Choroid plexus epithelial cell (primary cell): ENCODE results near the gene FAM83E.
A peak's percentile ranks its signal among the peaks of the same experiment; 100 is the strongest.

Source experiments
- DNase-seq: peaks from one replicate; pipeline ENCODE4 v3.0.0-alpha.2; 2010; ENCODE audit warnings: low read depth
- H3K4me3 ChIP-seq: 2 replicates; pipeline ENCODE4 v1.5.1; 2011; ENCODE audit warnings: low read depth, mild to moderate bottlenecking, control low read depth, low read length, moderate library complexity
- CTCF ChIP-seq: conservative IDR thresholded peaks from 2 replicates; pipeline ENCODE4 v1.5.1; 2011; ENCODE audit warnings: low read depth, mild to moderate bottlenecking, control low read depth, inconsistent platforms, low read length, moderate library complexity

Gene FAM83E

GRCh38 chr19:48618916-48619691 is 4.2 kb upstream of the FAM83E start, which contains the start of the genes RPL18 and SPHK2:
Gene RPL18, minus strand, starts transcription at chr19:48619178. Its CDS starts 35 bp downstream, at chr19:48619143.
Gene SPHK2, plus strand, starts transcription at chr19:48619506. Its CDS starts 1,009 bp downstream, at chr19:48620515.
- peak; percentile 100 for DNase-seq
- no peak for TF ChIP-seq CTCF
- H3K4me3 ChIP-seq, result peak within 1 kb of the TSS; percentile 99

DNA sequence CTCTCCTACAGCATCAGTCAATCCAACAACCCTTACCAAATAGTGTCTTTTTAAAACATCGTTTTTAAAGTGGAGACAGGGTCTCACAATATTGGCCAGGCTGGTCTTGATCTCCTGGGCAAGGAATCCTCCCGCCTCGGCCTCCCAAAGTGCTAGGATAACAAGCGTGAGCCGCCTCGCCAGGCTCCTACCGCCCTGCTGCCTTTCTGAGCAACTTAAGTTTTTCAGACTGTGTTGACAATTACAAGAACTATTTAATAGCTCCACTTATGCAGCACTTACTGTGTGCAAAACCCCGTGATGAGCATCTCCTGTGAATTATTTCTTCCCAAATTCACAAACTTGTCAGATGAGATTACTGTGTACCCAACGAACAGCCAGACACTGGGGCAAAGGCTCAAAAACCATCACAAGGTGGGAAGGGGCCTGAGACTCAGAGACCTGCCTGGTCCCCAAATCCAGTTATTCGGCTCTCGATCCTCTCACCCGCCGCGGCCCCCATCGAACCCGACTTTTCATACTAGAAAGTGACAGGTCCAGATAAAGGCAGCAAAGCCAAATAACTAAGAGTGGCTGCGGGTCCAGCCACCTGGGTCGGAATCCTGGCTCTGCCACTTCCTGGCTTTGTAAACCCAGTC is 3.5 kb upstream of the FAM83E start:
- DNase-seq, result no peak
- peak overlapping the region; percentile 99 for H3K4me3 ChIP-seq
- TF ChIP-seq CTCF, result no peak

- DNase-seq, result peak; percentile 50
- H3K4me3 ChIP-seq, result peak overlapping the region; percentile 99
- TF ChIP-seq CTCF, result peak; percentile 39
Observed at GRCh38 chr19:48617146-48617937, 2.5 kb upstream of the FAM83E start.

DNA sequence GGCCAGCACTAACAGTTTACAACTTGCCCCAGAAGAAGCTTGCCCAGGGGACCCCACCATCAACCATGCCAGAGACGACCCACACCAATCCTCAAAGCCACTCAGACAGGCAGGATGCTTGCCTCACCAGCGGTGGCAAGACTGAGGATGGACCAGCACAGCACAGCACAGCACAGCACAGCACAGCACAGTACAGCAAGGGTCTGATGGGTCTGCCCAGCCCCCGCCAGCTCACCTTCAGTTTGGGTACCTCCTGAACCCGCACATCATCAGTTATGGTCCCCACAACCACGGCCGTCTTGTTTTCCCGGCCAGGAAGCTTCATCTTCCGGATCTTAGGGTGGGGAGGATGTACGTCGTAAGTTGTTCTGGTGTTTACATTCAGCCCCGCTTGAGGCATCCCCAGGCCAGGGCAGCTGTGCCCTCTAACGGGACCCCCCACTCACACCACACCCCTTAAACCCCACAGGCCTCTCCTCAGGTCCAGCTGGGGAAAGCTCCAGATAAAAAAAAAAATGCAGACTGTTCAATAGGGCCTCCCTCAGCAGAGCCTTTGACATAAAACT is 1.7 kb upstream of the FAM83E start:
- no peak for TF ChIP-seq CTCF
- H3K4me3 ChIP-seq, result peak overlapping the region; percentile 99
- DNase-seq, result no peak

DNA sequence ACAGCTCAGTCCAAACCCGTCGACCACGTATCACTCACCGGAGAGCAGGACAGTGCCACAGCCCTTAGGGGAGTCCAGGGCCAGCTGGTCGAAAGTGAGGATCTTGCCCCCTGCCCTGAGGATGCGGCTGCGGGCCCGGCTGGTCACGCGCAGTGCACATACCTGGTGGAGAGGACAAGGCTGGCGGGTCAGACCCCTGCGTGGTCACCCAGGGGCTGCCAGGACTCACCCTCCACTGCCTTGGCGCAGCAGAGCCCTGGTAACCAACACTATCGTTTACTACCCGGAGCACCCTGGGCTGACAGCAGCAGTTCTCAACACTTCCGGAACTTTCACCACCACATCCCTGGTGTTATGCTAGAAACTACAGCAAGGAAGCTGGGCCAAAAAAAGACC is 1.2 kb upstream of the FAM83E start:
- DNase-seq, result no peak
- TF ChIP-seq CTCF, result no peak

GRCh38 chr19:48615231-48616040 is 560 bp upstream of the FAM83E start:
- no peak for DNase-seq
- no peak overlapping the region for H3K4me3 ChIP-seq
- no peak for TF ChIP-seq CTCF

More for the DNA sequence above, 1.2 kb upstream of the FAM83E start:
- no peak overlapping the region for H3K4me3 ChIP-seq
